IPS-18c (cell line): ENCODE results near the gene GNB1.

ENCODE experiments used
- H3K4me3 ChIP-seq: 2 replicates; pipeline ENCODE4 v1.7.0; 2013; ENCODE audit warnings: low read depth, mild to moderate bottlenecking, low read length, moderate library complexity; ENCODE audit not compliant: insufficient read depth
- H3K9me3 ChIP-seq: one replicate; pipeline ENCODE4 v1.6.1; 2013; ENCODE audit warnings: mild to moderate bottlenecking, low read length, moderate library complexity; ENCODE audit not compliant: control insufficient read depth, insufficient read depth

GNB1 gene

DNA sequence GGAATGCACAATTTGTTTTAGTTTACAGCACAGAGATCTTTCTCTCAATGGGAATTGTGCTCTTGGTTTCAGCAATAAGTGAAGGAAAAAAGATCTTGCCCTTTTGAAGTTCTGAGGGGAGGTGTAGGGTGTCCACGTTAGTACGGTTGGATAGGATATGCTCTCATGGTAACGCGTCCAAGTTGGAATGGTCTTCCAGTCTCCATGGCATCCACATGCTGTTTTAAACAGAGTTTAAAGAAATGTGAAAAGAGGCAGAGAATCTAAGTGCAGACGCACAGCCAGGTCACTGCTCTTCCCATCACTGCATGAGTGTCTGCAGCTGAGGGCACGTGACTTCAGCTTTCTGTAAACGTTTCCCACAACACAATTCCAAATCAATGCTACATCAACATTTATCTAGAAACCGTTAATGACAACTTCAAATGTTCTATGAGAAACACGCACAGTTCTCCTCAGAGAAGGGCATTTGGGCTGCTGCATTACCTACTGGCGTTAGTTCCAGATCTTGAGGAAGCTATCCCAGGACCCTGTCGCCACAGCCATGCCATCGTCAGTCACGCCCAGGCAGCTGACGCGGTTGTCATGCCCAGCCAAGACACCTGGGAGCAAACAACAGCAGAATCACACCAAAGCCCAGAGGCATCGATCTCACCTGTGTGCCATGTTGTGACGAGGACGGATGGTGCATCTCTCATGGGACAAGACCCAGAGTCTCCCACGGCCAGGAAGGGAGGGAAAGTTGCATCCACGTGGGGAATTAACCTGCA lies 103.9 kb downstream of the GNB1 start:
- Histone ChIP-seq H3K4me3 (no peak overlapping the region), H3K9me3 (no peaks in the 10 kb centered on the region)

DNA sequence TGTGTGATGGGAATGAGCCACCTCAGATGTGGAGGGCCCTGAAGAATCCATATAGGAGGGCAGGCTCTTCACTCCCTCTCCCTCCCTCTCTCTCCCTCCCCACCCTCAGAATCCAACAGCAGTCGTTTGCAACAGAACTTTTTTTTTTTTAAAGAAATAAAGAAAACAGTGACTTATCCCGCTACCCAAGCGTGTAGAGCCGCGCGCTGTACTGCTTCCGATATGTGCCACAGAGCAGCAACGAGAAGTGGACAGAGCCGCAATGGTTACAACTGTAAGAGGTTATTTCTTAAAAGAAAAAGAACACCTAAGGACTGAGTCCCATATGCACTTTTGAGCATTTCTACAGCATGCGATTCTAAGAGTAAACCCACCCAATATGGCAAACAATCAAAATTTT lies 105.2 kb downstream of the GNB1 start:
- H3K4me3 ChIP-seq, result no peak overlapping the region

DNA sequence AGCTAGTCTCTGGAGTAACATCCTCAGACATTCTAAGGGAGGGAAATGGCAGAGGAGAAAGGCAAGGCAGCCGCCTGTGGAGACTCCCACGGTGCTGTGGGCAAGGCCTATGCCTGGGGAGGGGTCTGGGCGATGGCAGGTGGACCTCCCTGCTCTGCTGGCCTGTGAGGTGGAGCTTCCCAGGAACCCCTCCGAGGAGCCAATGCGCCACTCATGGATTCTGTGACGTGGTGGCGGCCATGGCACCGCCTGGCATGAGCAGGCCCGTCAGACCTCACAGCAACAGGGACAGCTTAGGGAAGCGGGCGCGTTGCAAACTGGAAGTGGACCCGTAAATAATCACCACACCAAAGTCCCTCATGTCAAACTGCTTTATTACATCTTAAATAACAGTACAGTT lies 106.0 kb downstream of the GNB1 start:
- H3K4me3 ChIP-seq, result no peak overlapping the region
- H3K9me3 ChIP-seq, result no peaks in the 10 kb centered on the region

More for the DNA sequence above, 105.2 kb downstream of the GNB1 start:
- H3K9me3 ChIP-seq, result no peaks in the 10 kb centered on the region

DNA sequence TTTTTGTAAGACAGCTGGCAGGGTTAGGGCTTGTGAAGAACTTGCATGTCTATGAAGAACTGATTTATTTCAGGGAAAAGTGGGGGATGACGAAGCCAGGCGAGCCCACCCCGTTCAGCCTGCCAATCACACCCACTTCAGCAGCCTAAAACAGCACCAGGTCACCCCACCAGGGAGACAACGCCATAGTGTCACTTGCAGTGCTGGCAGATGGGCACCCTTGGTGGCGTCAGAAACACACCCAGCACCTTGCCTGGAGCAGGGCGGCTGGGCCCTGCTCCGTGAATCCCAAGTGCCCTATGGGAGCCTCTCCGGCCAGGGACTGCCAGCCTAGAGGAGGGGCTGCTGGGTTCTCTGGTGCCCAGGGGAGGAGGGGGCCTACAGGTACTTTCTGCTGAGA lies 107.6 kb downstream of the GNB1 start:
- Histone ChIP-seq H3K9me3 (no peaks in the 10 kb centered on the region), H3K4me3 (no peak overlapping the region)

DNA sequence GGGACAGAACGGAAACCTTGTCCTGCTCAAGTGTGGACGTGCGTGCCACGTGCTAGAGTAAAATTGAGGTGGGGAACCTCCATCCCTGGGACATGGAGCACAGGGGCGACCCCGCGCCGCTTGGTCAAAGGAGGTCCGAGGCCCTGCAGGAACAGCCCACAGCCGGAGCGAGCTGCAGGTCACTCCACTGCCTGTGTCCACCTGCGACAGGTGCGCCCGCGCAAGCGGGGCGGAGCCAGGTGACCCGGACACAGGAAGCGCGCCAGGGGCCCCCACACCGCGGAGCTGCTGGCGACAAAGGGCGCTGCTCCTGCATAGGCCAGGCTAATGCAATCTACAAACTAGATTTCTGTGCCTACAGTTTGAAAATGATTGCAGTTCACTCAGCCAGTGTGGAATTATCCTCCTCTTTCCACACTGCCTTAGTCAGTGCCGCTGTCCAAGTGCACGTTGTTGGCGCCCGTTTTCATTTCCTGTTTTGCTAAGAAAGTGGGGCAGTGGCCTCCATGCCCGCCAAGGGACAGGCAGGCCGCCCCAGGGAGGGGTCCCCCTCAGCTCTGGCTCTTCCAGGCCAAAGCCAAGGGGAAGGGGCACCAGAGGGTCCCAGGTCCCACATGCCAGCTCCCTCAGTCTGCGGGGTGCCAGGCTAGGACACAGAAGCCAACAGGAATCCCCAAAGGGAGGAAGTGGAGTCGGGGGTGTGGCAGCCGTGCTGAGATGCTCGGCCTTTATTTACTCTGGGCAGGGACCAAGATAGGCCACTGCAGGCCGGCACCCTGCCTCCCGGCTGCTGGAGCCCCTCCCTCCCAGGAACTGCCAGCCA lies 108.3 kb downstream of the GNB1 start:
- H3K4me3 ChIP-seq, result no peak overlapping the region

DNA sequence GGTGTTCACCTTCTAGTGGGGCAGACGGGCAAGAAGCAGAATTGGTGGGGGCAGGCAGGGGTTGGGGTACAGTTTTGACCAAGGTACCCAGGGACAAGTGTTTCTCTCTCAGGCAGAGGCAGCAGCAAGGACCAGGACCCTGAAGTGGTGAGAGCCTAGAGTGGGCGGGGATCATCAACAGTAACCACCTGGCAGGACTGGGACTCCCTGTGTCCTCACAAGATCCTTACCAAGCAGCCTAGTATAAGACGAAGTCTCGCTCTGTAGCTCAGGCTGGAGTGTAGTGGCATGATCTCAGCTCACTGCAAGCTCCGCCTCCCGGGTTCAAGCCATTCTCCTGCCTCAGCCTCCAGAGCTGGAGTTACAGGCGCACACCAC lies 109.4 kb downstream of the GNB1 start:
- Histone ChIP-seq H3K4me3 (no peak overlapping the region), H3K9me3 (no peaks in the 10 kb centered on the region)

More for the DNA sequence above, 108.3 kb downstream of the GNB1 start:
- H3K9me3 ChIP-seq, result no peaks in the 10 kb centered on the region

DNA sequence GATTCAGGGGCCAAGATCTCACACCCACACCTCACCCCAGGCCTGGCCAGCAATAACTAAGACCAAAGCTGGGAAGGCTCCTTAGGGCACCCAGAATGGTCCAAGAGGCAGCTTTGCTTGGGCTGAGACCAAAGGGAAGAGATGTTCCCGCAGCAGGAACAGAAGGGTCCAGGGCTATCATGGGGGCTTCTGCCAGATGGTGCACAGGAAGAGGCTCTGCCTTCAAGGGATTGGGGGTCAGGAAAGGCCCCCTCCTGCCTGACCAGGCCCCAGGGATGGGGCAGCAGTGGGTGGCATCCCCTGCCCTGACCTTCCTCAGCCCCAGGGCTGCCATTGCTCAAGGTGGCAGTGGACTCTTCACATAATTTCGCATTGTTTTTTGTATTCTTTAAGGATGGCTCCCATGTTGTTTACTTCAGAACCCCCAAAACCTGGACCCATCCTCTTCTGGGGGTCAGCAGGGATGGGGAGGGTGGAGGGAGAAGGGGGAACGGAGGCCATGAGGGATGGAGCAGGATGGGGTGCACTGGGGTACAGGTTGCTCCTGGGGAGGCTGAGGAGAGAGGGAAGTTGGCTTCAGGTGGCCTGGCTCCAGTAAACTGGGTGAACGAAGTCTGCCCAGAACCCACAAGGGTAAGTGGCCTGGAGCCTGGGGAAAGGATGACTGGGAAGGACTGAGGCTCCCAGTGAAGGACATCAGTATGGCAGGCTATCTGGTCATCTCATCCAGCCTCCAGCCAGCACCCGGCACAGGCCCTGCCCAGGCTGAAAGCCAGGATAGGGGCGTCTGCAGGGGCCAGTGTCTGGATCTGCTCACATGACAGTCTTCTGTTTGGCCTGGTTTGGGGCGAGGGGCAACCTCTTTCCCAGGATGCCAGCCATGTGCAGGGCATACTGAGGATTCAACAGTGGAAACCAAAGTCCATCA lies 110.0 kb downstream of the GNB1 start:
- peak overlapping the region; percentile 30 for H3K4me3 ChIP-seq

DNA sequence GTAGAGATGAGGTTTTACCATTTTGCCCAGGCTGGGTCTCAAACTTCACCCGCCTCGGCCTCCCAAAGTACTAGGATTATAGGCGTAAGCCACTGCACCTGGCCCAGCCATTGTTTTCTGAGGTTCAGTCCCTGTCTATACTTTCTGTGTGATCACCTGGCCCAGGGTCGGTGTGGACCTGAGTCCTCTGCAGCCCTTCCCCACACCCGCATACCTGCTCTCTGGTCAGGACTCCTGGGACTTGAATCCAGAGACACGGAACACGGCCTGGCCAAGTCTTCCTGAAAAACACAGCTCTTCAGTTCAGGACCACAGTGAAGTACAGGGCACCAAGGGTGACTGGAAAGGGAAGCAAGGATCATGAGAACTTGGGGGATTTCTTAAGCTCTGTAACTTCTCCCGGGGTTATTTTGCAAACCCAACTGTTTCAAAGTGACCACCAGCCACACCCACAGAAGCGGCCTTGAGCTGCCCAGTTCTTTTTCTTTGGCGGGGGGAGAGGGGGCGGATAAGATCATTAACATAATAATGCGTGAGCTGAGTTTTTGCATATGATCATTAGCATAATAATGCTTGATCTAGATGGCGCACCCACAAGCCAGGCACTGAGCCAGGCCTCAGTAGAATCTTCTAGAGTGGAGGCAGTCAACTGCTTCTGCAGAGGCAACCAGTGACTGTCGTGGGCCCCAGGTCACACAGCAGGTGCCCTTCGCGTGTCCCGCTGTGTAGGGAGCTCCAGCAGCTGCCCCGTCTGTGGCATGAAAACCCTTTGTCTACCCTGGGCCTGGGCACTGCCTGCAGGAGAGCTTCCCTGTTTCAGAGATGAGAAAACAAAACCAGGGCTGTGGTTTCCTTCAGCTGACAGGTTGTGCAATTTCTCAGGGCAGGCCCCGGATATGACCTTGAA lies 110.9 kb downstream of the GNB1 start:
- H3K4me3 ChIP-seq, result peak overlapping the region; percentile 71

More for the DNA sequence above, 110.0 kb downstream of the GNB1 start:
- H3K9me3 ChIP-seq, result no peaks in the 10 kb centered on the region

DNA sequence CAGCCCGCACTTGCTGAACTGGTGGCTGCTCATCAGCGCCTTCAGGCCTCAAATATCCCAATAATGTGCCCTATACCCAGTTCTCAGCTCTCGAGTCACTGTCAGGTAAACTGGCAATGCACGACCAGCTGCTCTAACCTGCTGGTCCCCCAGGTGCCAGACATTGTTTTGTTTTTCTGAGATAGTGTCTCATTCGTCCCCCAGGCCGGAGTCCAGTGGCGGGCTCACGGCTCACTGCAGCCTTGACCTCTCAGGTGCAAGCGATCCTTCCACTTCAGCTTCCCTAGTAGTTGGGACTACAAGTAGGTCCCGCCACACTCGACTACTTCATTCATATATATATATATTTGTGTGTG lies 111.6 kb downstream of the GNB1 start:
- Histone ChIP-seq H3K4me3 (peak overlapping the region; percentile 71), H3K9me3 (no peaks in the 10 kb centered on the region)

More for the DNA sequence above, 110.9 kb downstream of the GNB1 start:
- no peaks in the 10 kb centered on the region for H3K9me3 ChIP-seq

DNA sequence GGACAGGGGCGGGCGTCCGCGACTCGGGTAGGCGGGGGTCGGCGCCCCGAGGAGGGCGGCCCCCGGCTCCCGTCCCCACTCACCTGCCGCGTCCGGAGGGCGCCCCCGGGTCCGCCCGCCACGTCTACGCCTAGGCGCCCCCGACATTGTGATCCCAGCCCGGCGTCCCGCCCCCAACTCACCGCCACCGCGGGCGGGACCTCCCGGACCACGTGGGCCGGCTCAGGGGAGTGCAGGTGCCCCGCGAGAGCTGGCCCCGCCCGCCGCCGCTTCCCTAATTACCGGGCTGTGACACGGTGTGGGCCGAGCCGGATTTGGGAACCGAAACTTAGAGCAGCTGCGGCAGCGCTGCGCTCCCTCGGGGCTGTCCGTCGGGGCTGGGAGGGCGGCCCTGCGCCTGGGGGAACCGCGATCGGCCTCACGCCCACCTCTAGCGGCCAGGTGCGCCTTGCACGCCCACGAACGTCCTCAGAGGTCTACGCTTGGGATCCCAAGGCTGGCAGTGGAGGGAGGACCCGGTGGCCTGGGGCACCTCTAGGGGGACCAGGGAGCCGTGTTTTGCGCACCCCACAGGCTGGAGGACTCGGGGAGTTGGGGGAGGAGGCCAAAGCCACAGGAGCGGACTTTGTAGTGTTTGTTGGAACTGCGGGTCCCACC lies 112.1 kb downstream of the GNB1 start:
- Histone ChIP-seq H3K4me3 (peak overlapping the region; percentile 71), H3K9me3 (no peaks in the 10 kb centered on the region)

DNA sequence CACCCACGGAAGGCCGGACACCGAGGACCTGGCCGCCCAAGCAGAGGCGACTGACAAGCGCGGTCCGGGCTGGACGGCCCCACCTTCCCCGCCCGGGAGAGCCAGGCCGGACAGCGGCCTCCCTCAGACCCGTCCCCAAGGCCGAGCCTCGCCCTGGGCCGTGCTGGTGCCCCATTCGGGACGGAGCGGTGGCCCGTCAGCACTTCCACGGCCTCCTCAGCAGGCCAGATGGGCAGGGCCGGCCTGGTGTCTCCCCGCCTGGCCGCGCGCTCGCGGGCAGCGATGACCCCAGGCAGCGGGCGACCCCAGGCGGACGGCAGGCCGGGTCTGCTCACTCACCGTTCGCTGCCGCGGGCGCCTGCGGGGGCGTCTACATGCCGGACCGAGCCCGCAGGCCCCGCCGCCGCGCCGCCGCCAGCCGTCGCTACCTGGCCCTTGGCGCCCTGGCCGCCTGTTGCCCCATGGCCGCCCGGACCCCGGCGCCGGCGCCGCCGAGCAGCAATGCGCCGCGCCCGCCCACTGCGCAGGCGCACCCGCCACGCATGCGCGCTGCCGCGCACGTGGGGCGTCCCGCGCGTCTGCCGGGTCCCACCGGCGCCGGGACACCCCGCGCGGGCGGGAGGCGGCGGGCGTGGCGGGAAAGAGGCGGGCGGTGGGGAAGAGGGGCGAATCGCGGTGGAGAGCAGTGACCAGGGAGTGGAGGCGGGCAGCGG lies 112.8 kb downstream of the GNB1 start, which contains the start of gene NADK:
TSS of gene NADK (minus strand) at position 521 of the 713 bp plus-strand sequence. CDS start 13,064 bp downstream, outside the sequence.
- Histone ChIP-seq H3K9me3 (no peaks in the 10 kb centered on the region), H3K4me3 (peak within 1 kb of the TSS; percentile 91)

DNA sequence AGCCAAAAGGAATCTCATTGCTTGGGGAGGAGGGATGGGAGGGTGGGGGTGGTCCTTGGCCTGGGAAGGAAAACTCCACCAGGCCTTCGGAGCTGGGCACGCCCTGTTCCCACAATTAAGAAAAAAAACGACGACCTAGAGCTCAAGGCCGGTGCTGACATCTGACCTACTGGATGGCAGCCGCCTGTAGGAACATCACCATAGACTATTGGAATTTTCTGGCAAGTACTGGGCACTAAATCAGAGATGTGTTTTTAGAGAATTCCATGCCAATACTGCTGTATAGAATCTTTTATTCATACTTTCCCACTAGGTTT lies 113.3 kb downstream of the GNB1 start:
- Histone ChIP-seq H3K9me3 (no peaks in the 10 kb centered on the region), H3K4me3 (peak overlapping the region; percentile 91)

DNA sequence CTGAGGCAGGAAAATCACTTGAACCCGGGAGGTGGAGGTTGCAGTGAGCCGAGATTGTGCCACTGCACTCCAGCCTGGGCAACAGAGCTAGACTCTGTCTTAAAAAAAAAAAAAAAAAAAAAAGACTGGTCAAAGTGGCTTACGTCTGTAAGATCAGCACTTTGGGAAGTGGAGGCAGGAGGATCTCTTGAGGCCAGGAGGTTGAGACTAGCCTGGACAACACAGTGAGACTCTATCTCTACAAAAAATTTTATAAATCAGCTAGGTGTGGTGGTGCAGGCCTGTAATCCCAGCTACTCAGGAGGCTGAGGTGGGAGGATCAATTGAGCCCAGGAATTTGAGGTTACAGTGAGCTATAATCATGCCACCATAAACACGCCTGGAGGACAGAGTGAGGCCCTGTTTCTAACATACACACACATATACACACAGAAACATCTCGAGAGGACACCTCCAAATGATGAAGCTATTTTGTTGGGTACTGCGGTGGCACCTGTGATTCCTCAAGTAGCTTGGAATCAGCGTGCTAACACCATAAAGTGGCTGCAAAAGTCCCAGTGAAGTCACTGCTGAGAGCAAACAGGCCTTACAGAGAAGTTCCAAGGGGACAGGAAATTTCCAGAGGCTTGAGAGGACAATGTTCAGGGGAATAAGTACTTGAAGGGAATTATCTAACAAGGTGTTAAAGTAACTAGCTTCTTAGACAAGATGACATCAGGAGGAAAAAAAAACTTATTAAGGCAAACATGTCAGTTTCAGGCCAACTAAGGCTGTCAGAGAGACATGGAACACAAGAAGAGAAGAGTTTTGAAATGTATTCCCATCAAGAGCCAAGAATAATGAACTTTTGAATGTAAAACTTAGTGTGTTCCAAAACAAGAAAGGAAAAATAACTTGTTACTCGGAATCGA lies 114.0 kb downstream of the GNB1 start:
- Histone ChIP-seq H3K4me3 (peak overlapping the region; percentile 91), H3K9me3 (no peaks in the 10 kb centered on the region)

DNA sequence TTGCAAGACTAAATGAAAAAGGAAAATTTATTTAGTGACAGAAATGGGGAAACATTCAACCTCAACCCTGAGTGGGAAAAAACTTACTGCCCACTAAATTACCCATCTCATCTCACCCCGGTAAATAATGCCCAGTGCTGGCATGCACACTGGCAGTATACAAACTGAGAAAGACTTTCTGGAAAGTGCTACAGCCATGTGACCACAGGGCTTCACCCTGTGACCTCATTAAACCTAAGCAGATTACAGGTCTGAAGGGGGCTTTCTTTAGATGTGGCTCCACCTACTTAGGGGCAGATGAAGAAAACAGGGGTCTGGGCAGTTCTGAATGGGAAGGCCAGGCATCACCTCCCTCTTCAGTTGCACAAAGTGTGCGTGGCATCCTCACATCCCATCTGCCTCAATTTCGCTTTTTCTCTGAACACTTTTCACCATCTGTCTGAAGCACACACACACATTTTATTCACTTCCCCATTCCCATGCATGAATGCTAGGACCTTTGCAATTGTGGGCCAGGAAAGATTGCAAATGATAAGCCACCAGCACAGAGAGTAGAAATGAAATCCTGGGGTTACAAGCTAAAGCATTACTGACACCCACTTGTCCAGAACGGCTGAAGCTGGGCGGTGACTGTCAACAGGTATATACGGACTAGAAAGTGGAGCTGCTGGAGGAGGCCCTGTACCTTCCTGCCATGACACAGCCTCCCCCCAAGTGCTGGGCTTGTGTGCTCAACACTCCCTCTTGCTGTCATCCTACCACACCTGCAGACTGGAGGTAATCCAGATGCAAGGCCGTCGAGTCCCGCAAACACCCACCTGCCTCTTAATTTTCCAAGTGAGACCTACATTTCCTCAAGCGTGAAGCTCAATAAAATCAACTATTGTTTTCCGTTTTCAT lies 115.3 kb downstream of the GNB1 start:
- H3K9me3 ChIP-seq, result peaks cover 6% of the 10 kb centered on the region
- H3K4me3 ChIP-seq, result no peak overlapping the region
